K562 (cell line): ENCODE results near the gene PKIB. TPM values are rescaled to one million over a fixed set of nuclear protein-coding genes. Genes with fewer than 3 reads are reported as not detected.

Experiments
- ATAC-seq: fragments of 200-7000 bp; cut with Tn5 transposase; 3 replicates; pipeline ENCODE4 v1.9.1; 2020; ENCODE audit warnings: moderate library complexity
- BruUV-seq: library from RNA; stranded (reverse); fragments of 400-500 nt; replicated peaks from 2 replicates; lab custom pipeline; 2021; lab: Mats Ljungman, UMichigan
- CTCF ChIA-PET: fragments of 300-600 bp; formaldehyde crosslinking; extraction: SDS; loops from one replicate; lab custom pipeline; 2021; ENCODE audit warnings: low intra/inter-chr PET ratio; lab: Yijun Ruan, JAX
- POLR2A ChIA-PET: fragments of 300-600, 350-650 bp; sonication (Branson Sonifier 250); formaldehyde crosslinking; extraction: SDS; loops from one replicate; lab custom pipeline; 2021; ENCODE audit warnings: antibody characterized with exemption, inconsistent platforms; lab: Yijun Ruan, JAX
- DNase-seq, 4 experiments: peaks; one replicate each; pipeline versions ENCODE4 v3.0.0 to v3.0.0-alpha.2; 2011 to 2018; ENCODE audit warnings: low spot score in 3 of 4, mixed read lengths in 3 of 4; ENCODE audit errors: extremely low read depth in 1 of 4
- FAIRE-seq: peaks from 2 replicates; lab custom pipeline; 2011; peaks lifted over from hg19 to GRCh38; lab: Jason Lieb, UNC
- H2AFZ ChIP-seq: 2 replicates; pipeline ENCODE4 v1.6.0; 2011; ENCODE audit warnings: low read depth, low read length, control low read depth, inconsistent platforms
- H3K27ac ChIP-seq: fragments of 200-600 bp; 3 replicates; pipeline ENCODE4 v1.8.0; 2011; ENCODE audit warnings: low read depth, mild to moderate bottlenecking, control low read depth, inconsistent platforms, low read length, moderate library complexity, mixed read lengths; ENCODE audit errors: extremely low read depth
- H3K27me3 ChIP-seq, 2 experiments: fragments of 300-600 bp in 1 of 2; 2 replicates in 1 of 2; 3 replicates in 1 of 2; pipeline versions ENCODE4 v1.6.0 to v1.8.0; 2011; ENCODE audit warnings: inconsistent platforms in 2 of 2, low read length in 2 of 2, mild to moderate bottlenecking in 1 of 2, mixed read lengths in 1 of 2, moderate library complexity in 1 of 2; ENCODE audit not compliant: control insufficient read depth in 2 of 2, insufficient read depth in 2 of 2
- H3K36me3 ChIP-seq: fragments of 300-600 bp; 3 replicates; pipeline ENCODE4 v1.8.0; 2011; ENCODE audit warnings: mild to moderate bottlenecking, low read length, inconsistent platforms; ENCODE audit not compliant: control insufficient read depth, insufficient read depth
- H3K4me1 ChIP-seq, 2 experiments: fragments of 200-600 bp in 1 of 2; replicated peaks in 1 of 2; 2 replicates in 1 of 2; 3 replicates in 1 of 2; pipeline versions ENCODE4 v1.5.1 to v1.8.0; 2011; ENCODE audit warnings: inconsistent platforms in 2 of 2, low read length in 2 of 2, mild to moderate bottlenecking in 1 of 2, mixed read lengths in 1 of 2, moderate library complexity in 1 of 2; ENCODE audit not compliant: control insufficient read depth in 2 of 2, insufficient read depth in 2 of 2
- H3K4me2 ChIP-seq: 2 replicates; pipeline ENCODE4 v1.6.1; 2011; ENCODE audit warnings: low read length, control low read depth, inconsistent platforms, mixed read lengths; ENCODE audit not compliant: insufficient read depth
- H3K4me3 ChIP-seq: fragments of 200-600 bp; sonication (generic), shearing (Covaris generic); 2 replicates; pipeline ENCODE4 v1.5.1; 2016; ENCODE audit warnings: control low read depth, inconsistent platforms
- H3K79me2 ChIP-seq: fragments of 200-600 bp; 3 replicates; pipeline ENCODE4 v1.8.0; 2011; ENCODE audit warnings: low read length, inconsistent platforms; ENCODE audit not compliant: control insufficient read depth, insufficient read depth
- H3K9ac ChIP-seq, 2 experiments: 2 replicates each; pipeline versions ENCODE4 v1.6.0 to v1.6.1; 2011; ENCODE audit warnings: low read depth in 2 of 2, low read length in 2 of 2, control low read depth in 1 of 2, inconsistent platforms in 1 of 2, mild to moderate bottlenecking in 1 of 2, mixed read lengths in 1 of 2; ENCODE audit not compliant: insufficient read depth in 1 of 2
- H3K9me1 ChIP-seq: one replicate; pipeline ENCODE4 v1.6.0; 2011; ENCODE audit warnings: inconsistent platforms, mild to moderate bottlenecking, low read length, moderate library complexity; ENCODE audit not compliant: control insufficient read depth, insufficient read depth
- H3K9me3 ChIP-seq: replicated peaks from 2 replicates; pipeline ENCODE4 v1.5.1; 2011; ENCODE audit warnings: low read depth, low read length, inconsistent platforms; ENCODE audit not compliant: control insufficient read depth, insufficient read depth
- H4K20me1 ChIP-seq: replicated peaks from 2 replicates; pipeline ENCODE4 v1.6.1; 2011; ENCODE audit warnings: low read length, inconsistent platforms, mixed read lengths; ENCODE audit not compliant: control insufficient read depth, insufficient read depth
- ARHGAP35 ChIP-seq: fragments of 450-650 bp; IDR thresholded peaks from 2 replicates; pipeline ENCODE4 v1.6.1; 2018; ENCODE audit not compliant: partially characterized antibody
- BRCA1 ChIP-seq, 2 experiments: fragments of 450-650 bp in 1 of 2; sonication (generic) in 1 of 2; formaldehyde crosslinking in 1 of 2; IDR thresholded peaks; 2 replicates each; pipeline versions ENCODE4 v1.5.0 to v1.6.1; 2017 to 2020; ENCODE audit warnings: mild to moderate bottlenecking in 1 of 2, missing genetic modification reagents in 1 of 2
- DMBX1 ChIP-seq: fragments of 250-450 bp; sonication (Bioruptor Pico); IDR thresholded peaks from 2 replicates; pipeline ENCODE4 v1.8.0; 2022; ENCODE audit warnings: inconsistent platforms, mild to moderate bottlenecking, moderate library complexity, borderline replicate concordance
- MYNN ChIP-seq, 2 experiments: sonication (generic); formaldehyde crosslinking in 1 of 2; IDR thresholded peaks; 2 replicates each; pipeline versions ENCODE4 v1.5.0 to v1.6.1; 2016 to 2020; ENCODE audit warnings: antibody characterized with exemption in 1 of 2, missing genetic modification reagents in 1 of 2
- NCOR1 ChIP-seq: fragments of 450-650 bp; IDR thresholded peaks from 2 replicates; pipeline ENCODE4 v1.6.1; 2016; ENCODE audit warnings: mild to moderate bottlenecking, moderate library complexity
- NFIC ChIP-seq: fragments of 450-650 bp; IDR thresholded peaks from 2 replicates; pipeline ENCODE4 v1.6.1; 2017; ENCODE audit warnings: mild to moderate bottlenecking, inconsistent platforms
- NFIX ChIP-seq: fragments of 250-450 bp; sonication (Bioruptor Pico); IDR thresholded peaks from 2 replicates; pipeline ENCODE4 v1.4.0; 2020; ENCODE audit warnings: low read depth, mild to moderate bottlenecking, moderate library complexity
- NFRKB ChIP-seq: fragments of 450-650 bp; IDR thresholded peaks from 2 replicates; pipeline ENCODE4 v1.6.1; 2016; ENCODE audit warnings: low read depth
- PRMT5 ChIP-seq: sonication (generic); formaldehyde crosslinking; IDR thresholded peaks from 2 replicates; pipeline ENCODE4 v1.5.0; 2020; ENCODE audit warnings: missing genetic modification reagents
- SRSF3 ChIP-seq: fragments of 200-400 bp; formaldehyde crosslinking; IDR thresholded peaks from 2 replicates; pipeline ENCODE4 v1.6.1; 2016; ENCODE audit warnings: mild to moderate bottlenecking, low read length, moderate library complexity; ENCODE audit not compliant: insufficient read depth
- ZNF232 ChIP-seq: sonication (generic); formaldehyde crosslinking; IDR thresholded peaks from 2 replicates; pipeline ENCODE4 v1.8.0; 2022; ENCODE audit warnings: mild to moderate bottlenecking, missing genetic modification reagents
- ZNF561 ChIP-seq: fragments of 450-650 bp; formaldehyde crosslinking; conservative IDR thresholded peaks from 2 replicates; pipeline ENCODE4 v1.4.0; 2020; ENCODE audit warnings: mild to moderate bottlenecking, moderate library complexity
- ZNF696 ChIP-seq: fragments of 250-450 bp; sonication (Bioruptor Pico); conservative IDR thresholded peaks from 2 replicates; pipeline ENCODE4 v1.4.0; 2020; ENCODE audit warnings: mild to moderate bottlenecking, moderate library complexity
- whole genome bisulfite sequencing: fragments of 100-300 bp; shearing (Covaris generic); methylation state at CpG from one replicate; pipeline ENCODE4 v1.1.6; 2016; ENCODE audit warnings: low coverage, mixed read lengths; ENCODE audit not compliant: insufficient coverage; ENCODE audit errors: missing lambda C conversion rate; 5-methylcytosine and 5-hydroxymethylcytosine counted together
- in situ Hi-C: fragments of 300-500 bp; cut with MboI; formaldehyde crosslinking; loops from 4 replicates; pipeline ENCODE4 v1.15.0; 2018; ENCODE audit warnings: inconsistent platforms, mixed read lengths
- intact Hi-C: fragments of 100-400 bp; cut with micrococcal nuclease; formaldehyde crosslinking; loops from 2 replicates; pipeline ENCODE4 v1.14.2; 2022
- polyA plus RNA-seq, 8 experiments: library from polyadenylated mRNA; depleted of rRNA in 4 of 8; stranded (reverse) in 5 of 8; unstranded in 3 of 8; fragments of >200 nt; fragmentation: Nextera tagmentation in 2 of 8; fragmentation: Illumina TruSeq in 1 of 8; extraction: Ambion mirVana in 2 of 8; extraction: Trizol in 1 of 8; gene quantifications; 2 replicates each; pipeline versions ENCODE4 v1.2.1 to v1.2.3, GENCODE V29; 2011 to 2014; ENCODE audit warnings: inconsistent platforms in 1 of 8, missing spikeins in 1 of 8
- total RNA-seq, 7 experiments: library from RNA; depleted of rRNA in 6 of 7; stranded (reverse); fragments of >200 nt in 6 of 7; fragmentation: Illumina TruSeq in 2 of 7; extraction: Trizol in 2 of 7; gene quantifications; 2 replicates each; pipeline versions ENCODE4 v1.2.1 to v1.2.3, GENCODE V29; 2011 to 2021; ENCODE audit warnings: low replicate concordance in 1 of 7
- TF ChIP-seq, protein P1 (sequence below): fragments of 450-650 bp; formaldehyde crosslinking; IDR thresholded peaks from 2 replicates; pipeline ENCODE4 v1.4.0; 2020; ENCODE audit warnings: mild to moderate bottlenecking, moderate library complexity
- TF ChIP-seq, protein P2 (sequence below): fragments of 450-650 bp; formaldehyde crosslinking; IDR thresholded peaks from 2 replicates; pipeline ENCODE4 v1.4.0; 2020; ENCODE audit warnings: mild to moderate bottlenecking
- TF ChIP-seq, protein P3 (sequence below): fragments of 150-350 bp; conservative IDR thresholded peaks from 2 replicates; pipeline ENCODE4 v1.6.1; 2014; ENCODE audit warnings: low read length
- TF ChIP-seq, protein P4 (sequence below): sonication (generic); formaldehyde crosslinking; IDR thresholded peaks from 2 replicates; pipeline ENCODE4 v1.5.0; 2020; ENCODE audit warnings: missing genetic modification reagents

Gene PKIB
- total and polyA plus RNA-seq, 9 of the 15 experiments (the other 6 are each of a cell fraction or from before 2014, with no cell fraction given) = 14.8 to 37.5 (median 27.4) TPM

DNA sequence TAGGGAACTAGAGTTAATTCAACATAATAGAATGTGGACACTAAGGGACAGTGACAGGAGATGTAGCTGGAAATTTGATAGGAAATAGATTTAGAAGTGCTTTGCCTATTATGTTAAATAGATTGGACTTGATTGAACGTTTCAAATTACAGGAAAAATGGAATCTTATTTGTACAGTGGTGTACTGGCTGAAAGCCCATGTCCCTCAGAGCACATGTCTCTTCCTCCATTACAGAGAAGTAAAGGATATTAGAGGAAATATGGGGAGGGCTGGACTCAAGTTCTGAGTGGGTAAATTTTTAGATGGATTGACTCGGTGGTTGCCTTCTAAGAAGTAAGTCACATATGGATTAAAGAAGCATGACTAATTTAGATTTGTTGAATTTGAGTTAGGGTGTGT, 11.4 kb downstream of the PKIB start (continued):
- TF ChIP-seq NCOR1 (no peak), PRMT5 (no peak), BRCA1 (IDR thresholded peaks at IDR 0.05) (no peak), BRCA1 (CRISPR knock-in tag; IDR thresholded peaks at IDR 0.05) (no peak), DMBX1 (no peak)
- TF ChIP-seq, protein P1, sequence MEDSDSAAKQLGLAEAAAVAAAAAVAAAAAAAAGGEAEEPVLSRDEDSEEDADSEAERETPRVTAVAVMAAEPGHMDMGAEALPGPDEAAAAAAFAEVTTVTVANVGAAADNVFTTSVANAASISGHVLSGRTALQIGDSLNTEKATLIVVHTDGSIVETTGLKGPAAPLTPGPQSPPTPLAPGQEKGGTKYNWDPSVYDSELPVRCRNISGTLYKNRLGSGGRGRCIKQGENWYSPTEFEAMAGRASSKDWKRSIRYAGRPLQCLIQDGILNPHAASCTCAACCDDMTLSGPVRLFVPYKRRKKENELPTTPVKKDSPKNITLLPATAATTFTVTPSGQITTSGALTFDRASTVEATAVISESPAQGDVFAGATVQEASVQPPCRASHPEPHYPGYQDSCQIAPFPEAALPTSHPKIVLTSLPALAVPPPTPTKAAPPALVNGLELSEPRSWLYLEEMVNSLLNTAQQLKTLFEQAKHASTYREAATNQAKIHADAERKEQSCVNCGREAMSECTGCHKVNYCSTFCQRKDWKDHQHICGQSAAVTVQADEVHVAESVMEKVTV = no peak

DNA sequence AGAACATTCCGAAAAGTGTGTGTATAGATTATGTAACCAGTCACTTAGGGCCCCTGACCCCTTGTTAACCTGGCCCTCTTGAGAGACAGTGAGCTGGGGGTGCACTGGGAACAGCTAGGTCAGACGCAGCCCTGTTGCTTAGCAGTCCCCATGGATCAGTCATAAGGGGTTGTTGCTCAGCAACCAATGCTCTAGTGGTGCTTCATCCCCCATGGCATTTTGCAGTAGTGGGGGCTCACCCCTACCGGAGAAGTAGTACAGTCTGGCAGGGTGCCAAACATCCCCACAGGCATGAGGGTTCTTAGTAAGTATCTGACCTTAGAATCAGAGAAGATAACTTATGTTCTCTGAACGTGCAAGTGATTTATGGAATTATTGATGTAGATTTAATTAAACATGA, 12.3 kb downstream of the PKIB start:
- in situ Hi-C loops (no loop called here), intact Hi-C loops (no loop called here)
- no peak overlapping the region for H3K4me3 ChIP-seq
- H3K9me1 ChIP-seq = no peaks in the 10 kb centered on the region
- FAIRE-seq = no peak
- H3K9me3 ChIP-seq = no peaks in the 10 kb centered on the region
- no peaks in the 10 kb centered on the region for H3K27me3 ChIP-seq
- POLR2A ChIA-PET = no interaction called here
- no peak overlapping the region for H3K27ac ChIP-seq
- DNase-seq = no peak
- no peaks in the 10 kb centered on the region for H3K36me3 ChIP-seq
- TF ChIP-seq ZNF561 = no peak
- no peak for TF ChIP-seq MYNN (IDR thresholded peaks at IDR 0.05)
- no peak for TF ChIP-seq MYNN (CRISPR knock-in tag; IDR thresholded peaks at IDR 0.05)
- peak; percentile 90 for TF ChIP-seq NFIC
- TF ChIP-seq, protein P2, sequence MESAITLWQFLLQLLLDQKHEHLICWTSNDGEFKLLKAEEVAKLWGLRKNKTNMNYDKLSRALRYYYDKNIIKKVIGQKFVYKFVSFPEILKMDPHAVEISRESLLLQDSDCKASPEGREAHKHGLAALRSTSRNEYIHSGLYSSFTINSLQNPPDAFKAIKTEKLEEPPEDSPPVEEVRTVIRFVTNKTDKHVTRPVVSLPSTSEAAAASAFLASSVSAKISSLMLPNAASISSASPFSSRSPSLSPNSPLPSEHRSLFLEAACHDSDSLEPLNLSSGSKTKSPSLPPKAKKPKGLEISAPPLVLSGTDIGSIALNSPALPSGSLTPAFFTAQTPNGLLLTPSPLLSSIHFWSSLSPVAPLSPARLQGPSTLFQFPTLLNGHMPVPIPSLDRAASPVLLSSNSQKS (CRISPR knock-in tag) = no peak
- TF ChIP-seq, protein P3, sequence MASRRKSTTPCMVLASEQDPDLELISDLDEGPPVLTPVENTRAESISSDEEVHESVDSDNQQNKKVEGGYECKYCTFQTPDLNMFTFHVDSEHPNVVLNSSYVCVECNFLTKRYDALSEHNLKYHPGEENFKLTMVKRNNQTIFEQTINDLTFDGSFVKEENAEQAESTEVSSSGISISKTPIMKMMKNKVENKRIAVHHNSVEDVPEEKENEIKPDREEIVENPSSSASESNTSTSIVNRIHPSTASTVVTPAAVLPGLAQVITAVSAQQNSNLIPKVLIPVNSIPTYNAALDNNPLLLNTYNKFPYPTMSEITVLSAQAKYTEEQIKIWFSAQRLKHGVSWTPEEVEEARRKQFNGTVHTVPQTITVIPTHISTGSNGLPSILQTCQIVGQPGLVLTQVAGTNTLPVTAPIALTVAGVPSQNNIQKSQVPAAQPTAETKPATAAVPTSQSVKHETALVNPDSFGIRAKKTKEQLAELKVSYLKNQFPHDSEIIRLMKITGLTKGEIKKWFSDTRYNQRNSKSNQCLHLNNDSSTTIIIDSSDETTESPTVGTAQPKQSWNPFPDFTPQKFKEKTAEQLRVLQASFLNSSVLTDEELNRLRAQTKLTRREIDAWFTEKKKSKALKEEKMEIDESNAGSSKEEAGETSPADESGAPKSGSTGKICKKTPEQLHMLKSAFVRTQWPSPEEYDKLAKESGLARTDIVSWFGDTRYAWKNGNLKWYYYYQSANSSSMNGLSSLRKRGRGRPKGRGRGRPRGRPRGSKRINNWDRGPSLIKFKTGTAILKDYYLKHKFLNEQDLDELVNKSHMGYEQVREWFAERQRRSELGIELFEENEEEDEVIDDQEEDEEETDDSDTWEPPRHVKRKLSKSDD = no peak
- TF ChIP-seq SRSF3 = no peak
- peak; percentile 67 for TF ChIP-seq NFIX (CRISPR knock-in tag)
- TF ChIP-seq ZNF696 (CRISPR knock-in tag) = no peak
- no peak for TF ChIP-seq ARHGAP35
- no peak for TF ChIP-seq ZNF232
- TF ChIP-seq, protein P4, sequence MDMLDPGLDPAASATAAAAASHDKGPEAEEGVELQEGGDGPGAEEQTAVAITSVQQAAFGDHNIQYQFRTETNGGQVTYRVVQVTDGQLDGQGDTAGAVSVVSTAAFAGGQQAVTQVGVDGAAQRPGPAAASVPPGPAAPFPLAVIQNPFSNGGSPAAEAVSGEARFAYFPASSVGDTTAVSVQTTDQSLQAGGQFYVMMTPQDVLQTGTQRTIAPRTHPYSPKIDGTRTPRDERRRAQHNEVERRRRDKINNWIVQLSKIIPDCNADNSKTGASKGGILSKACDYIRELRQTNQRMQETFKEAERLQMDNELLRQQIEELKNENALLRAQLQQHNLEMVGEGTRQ (CRISPR knock-in tag) = no peak
- no peak for TF ChIP-seq NFRKB
- no peaks in the 10 kb centered on the region for H3K79me2 ChIP-seq
- no peak overlapping the region for H2AFZ ChIP-seq
- H4K20me1 ChIP-seq = no peaks in the 10 kb centered on the region
- H3K4me2 ChIP-seq = no peak overlapping the region
- CTCF ChIA-PET = no interaction called here
- WGBS = 27% methylated on average over 4 of the region's 4 CpGs
- no peaks in the 10 kb centered on the region for H3K4me1 ChIP-seq
- H3K9ac ChIP-seq = no peak overlapping the region
- no peak for ATAC-seq
- BruUV-seq = no TSS peak
